HG02571 (cell line): ENCODE measurements around the gene PRSS33.

ENCODE experiments used
- ATAC-seq: cut with Tn5 transposase; IDR thresholded peaks from one replicate; pipeline ENCODE4 v1.9.1; 2021; ENCODE audit warnings: mild to moderate bottlenecking, moderate library complexity; ENCODE audit not compliant: unreplicated experiment

The PRSS33 gene

DNA sequence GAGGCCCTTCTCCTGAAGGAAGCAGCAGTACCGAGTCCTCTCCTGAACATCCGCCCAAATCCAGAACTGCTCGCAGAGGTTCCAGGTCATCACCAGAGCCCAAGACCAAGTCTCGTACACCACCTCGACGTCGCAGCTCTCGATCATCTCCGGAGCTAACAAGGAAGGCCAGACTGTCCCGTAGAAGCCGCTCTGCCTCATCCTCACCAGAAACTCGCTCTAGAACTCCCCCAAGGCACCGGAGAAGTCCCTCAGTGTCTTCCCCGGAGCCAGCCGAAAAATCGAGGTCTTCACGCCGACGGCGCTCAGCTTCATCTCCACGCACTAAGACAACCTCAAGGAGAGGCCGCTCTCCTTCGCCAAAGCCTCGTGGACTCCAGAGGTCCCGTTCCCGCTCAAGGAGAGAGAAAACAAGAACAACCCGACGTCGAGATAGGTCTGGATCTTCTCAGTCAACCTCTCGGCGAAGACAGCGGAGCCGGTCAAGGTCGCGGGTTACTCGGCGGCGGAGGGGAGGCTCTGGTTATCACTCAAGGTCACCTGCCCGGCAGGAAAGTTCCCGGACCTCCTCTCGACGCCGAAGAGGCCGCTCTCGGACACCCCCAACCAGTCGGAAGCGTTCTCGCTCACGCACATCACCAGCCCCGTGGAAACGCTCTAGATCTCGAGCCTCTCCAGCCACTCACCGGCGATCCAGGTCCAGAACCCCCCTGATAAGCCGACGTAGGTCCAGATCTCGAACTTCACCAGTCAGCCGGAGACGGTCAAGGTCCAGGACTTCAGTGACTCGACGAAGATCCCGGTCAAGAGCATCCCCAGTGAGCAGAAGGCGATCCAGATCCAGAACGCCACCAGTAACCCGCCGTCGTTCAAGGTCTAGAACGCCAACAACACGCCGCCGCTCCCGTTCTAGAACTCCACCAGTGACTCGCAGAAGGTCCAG, 21.6 kb downstream of the PRSS33 start:
- ATAC-seq = no peak

DNA sequence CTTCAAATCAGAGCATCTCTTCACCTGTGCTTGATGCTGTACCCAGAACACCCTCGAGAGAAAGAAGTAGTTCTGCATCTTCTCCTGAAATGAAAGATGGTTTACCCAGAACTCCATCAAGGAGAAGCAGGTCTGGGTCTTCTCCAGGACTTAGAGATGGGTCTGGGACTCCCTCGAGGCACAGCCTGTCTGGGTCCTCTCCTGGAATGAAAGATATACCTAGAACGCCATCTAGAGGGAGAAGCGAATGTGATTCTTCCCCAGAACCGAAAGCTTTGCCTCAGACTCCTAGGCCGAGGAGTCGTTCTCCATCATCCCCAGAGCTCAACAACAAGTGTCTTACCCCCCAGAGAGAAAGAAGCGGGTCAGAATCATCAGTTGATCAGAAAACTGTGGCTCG, 22.6 kb downstream of the PRSS33 start:
- no peak for ATAC-seq

DNA sequence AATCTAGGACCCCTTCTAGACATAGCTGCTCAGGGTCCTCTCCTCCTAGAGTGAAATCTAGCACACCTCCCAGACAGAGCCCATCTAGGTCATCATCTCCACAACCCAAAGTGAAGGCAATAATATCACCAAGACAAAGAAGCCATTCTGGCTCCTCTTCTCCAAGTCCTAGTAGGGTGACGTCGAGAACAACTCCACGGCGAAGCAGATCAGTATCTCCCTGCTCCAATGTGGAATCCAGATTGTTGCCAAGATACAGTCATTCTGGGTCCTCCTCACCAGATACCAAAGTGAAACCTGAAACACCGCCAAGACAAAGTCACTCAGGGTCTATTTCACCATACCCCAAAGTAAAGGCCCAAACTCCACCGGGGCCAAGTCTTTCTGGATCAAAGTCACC, 24.2 kb downstream of the PRSS33 start:
- no peak for ATAC-seq

DNA sequence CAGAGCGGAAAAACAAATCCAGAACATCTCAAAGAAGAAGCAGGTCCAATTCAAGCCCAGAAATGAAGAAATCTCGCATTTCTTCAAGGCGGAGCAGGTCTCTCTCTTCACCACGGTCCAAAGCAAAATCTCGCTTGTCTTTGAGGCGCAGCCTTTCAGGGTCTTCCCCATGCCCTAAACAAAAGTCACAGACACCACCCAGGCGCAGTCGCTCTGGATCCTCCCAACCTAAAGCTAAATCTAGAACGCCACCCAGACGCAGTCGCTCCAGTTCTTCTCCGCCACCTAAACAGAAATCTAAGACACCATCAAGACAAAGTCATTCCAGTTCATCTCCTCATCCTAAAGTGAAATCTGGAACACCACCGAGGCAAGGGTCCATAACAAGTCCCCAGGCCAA, 24.6 kb downstream of the PRSS33 start:
- ATAC-seq = no peak

DNA sequence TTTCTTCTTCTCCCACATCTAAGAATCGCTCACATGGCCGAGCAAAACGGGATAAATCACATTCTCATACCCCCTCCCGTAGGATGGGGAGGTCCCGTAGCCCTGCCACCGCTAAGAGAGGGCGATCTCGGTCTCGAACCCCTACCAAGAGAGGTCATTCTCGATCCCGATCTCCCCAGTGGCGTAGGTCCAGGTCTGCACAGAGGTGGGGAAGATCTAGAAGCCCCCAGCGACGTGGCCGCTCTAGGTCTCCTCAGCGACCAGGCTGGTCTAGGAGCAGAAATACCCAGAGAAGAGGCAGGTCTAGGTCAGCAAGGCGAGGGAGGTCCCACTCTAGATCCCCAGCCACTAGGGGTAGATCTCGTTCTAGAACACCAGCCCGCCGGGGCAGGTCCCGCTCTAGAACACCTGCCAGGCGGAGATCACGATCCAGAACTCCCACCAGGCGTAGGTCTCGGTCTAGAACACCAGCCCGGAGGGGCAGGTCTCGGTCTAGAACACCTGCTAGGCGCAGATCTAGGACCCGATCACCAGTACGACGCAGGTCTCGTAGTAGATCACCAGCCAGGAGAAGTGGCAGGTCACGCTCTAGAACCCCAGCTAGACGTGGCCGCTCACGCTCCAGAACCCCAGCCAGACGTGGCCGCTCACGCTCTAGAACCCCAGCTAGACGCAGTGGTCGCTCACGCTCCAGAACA, 25.3 kb downstream of the PRSS33 start:
- no peak for ATAC-seq

DNA sequence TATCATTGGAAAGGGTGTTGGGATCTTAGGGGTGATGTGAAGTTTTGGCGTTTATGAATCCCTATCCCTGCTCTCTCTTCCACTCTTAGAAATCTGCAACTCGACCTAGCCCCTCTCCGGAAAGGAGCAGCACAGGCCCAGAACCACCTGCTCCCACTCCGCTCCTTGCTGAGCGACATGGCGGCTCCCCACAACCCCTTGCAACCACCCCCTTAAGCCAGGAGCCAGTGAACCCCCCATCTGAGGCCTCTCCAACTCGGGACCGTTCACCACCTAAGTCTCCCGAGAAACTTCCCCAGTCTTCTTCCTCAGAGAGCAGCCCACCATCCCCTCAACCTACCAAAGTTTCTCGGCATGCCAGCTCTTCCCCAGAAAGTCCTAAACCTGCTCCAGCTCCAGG, 25.9 kb downstream of the PRSS33 start:
- no peak for ATAC-seq

DNA sequence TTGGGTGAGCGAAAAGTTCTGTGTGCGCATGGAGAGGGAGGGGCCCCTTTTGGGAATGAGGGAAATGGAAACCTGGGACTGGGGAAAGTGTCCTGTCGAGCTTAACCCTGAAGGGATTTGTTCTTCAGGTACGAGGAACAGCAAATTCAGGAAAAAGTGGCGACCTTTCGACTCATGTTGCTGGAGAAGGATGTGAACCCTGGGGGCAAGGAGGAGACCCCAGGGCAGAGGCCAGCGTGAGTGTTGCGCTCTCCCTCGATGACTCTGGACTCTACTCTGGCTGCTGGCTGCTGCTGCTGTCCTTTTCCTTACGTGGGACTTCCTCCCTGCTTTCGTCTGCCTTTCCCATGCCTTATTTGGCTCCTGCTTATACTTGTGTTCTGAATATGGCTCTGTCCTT, 30.0 kb downstream of the PRSS33 start:
- no peak for ATAC-seq

DNA sequence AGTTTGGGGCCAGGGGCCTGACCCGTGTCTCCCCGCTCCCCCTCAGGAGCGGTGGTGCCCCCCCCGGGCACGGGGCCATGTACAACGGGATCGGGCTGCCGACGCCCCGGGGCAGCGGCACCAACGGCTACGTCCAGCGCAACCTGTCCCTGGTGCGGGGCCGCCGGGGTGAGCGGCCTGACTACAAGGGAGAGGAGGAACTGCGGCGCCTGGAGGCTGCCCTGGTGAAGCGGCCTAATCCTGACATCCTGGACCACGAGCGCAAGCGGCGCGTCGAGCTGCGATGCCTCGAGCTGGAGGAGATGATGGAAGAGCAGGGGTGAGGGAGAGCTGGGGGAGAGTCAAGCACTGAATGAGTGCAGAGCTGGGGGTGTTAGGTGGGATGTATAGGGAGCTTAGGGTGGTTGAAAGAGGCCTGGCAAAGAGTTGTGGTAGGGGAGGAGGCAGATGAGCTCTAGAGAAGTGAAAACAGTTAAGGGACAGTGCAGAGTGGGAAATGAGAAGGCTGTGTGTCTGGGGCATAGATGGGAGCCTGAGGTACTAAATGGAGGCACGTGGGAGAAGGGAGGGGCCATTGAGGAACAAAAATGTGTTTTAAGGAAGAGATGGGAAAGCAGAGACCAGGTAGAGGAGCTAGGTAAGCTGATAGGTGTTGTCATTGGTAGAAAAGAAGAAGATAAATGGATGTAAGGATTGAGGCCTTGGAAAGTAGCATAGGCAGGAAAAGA, 30.9 kb downstream of the PRSS33 start:
- no peak for ATAC-seq

DNA sequence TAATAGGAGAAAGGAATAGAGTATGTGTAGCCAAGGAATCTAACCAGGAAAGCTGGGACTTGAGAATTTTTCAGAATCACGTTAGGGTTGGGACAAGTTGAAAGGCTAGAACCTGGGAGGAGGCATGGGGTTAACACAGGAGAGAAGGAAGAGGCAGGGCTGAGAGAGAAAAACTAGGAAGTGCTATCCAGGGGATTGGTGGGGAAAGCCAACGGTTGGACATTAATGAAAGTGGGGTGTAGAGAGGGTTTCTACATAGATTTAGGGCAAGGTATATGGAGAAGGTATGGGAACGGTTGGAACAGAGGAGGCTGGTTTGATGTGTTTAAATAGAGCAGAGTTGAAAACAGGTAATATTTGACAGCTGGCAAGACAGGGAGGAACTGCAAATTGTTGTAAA, 32.2 kb downstream of the PRSS33 start:
- ATAC-seq = no peak

DNA sequence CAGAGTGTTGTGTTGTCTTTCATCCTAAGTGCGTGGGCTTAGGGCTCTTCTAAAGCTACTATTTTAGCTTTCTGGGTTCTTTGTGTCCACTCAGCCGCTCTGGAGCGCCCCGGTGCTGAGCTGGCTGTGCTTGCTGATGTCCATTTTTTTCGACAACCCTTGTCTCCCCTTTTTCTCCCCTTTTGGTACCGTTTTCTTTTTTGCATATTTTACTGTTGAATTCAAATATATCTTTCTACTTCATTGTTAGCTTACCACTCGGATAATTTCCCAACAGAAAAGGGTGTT, 33.7 kb downstream of the PRSS33 start:
- ATAC-seq = no peak

DNA sequence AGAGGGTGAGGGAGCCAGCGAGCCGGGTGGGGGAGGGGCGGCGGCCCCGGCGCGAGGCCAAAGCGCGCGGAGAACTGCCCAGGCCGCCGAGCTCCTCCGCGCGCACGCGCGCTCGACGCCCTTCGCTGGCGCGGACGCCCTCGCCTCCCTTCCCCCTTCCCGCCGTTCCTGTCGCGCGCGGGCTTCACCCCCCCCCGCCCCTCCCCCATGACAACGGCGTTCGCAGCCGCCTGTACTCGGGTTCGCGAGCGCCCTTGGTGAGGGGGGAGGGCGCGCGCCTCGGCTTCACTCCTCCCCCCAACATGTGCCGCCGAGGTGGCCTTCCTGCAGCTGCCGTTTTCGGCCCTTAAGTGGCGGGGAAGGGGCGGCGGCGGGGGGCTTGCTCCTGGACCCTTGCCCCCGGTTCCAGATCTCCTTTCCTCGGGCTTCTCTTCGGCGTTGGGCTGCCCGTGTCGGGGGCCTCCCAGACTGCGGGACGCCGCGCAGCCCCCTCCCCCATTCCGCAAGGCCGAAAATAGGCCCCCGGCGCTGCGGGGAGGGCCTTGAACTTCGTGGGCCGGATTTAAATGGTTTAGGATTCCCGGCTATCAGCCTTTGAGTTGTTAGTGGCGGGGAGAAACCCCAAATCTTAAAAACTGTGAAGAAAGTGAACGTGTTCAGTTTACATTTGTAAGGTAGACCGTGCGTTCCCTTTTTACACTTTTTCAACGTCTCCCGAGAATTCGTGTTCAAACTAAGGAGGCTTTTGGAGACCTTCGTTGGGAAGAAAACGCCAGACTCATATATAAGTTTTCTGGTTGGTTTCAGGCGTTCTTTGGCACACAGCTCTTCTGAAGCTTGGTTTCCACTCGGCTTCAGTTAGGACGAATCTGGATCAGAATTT, 34.3 kb downstream of the PRSS33 start:
- ATAC-seq = peak; percentile 47

DNA sequence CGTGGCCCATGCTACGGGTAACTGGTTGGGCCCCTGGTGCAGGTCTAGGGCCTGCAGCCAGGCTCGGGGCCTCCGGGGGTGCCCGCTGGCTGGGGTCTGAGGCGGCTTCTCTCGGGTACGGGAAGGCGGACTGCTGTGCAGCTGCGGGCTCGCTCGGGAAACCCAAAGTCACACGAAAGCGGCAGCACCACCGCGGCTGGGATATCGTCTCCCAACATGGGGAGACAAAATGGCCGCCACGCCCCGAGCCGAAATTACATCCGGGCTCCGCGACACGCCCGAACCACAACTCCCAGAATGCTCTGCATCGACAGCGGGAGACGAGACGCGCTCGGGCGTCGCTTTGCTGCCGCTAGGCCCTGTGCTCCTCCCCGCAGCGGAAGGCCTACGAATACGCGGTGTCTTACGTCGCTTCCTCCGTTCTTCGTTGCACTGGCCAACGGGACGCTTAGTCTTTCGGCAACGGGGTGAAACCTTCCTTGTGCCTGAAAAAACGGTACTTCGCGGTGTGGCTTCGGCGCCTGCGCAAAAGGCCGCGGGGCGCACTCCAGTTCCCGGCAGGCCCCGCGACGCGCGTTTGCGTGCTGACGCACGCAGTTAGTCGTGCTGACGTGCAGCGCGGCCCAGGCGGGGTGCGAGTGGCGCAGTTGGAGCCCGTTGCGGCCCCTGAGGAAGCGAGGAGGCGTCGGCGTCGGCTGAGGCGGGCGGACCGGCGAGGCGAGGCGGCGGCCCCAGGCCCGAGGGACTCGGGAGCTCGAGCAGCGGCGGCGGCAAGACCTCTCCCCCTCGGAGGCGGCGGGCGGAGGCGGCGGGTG, 35.1 kb downstream of the PRSS33 start, which contains the start of gene SRRM2:
Gene SRRM2 (plus strand): TSS at position 604 of the 815 bp plus-strand sequence. CDS start 3,727 bp downstream, outside the sequence.
- ATAC-seq = peak; percentile 72

DNA sequence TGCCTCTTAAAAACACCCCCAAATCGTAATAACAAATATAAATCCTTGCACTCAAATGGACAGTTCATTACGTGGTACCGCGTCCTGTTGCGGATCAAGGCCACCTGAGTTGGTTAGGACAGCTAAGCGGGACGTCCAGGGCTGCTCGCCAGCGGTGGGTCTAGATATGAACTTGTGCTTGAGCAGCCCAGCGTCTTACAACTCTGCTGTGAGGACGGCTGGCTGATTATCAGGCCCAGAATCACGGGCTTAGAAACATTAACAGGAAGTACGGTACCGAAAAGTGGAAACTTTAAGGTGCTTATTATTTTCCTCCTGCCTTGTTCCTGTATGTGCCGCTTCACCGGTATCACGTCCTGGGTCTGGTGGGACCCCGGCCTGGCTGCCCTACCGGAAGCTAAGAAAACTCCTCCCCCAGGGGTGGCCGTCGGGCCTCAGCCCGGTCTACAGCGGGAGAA, 35.8 kb downstream of the PRSS33 start:
- ATAC-seq = no peak

DNA sequence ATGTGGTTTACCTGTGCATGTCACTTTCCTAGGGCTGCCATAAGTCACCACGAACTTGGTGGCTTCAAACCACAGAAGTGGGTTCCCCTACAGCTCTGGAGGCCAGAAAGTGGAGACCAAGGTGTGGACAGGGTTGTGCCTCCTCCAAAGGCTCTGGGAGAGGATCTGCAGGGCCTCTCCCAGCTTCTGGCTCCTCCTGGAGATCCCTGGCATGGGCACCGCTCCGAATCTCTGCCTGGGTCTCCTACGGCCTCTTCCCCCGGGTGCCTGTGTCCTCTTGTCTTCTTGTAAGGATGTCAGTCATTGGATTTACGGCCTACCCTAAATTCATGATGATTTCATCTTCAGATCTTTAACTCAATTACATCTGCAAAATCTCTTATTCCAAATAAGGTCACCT, 37.4 kb downstream of the PRSS33 start:
- ATAC-seq = no peak

DNA sequence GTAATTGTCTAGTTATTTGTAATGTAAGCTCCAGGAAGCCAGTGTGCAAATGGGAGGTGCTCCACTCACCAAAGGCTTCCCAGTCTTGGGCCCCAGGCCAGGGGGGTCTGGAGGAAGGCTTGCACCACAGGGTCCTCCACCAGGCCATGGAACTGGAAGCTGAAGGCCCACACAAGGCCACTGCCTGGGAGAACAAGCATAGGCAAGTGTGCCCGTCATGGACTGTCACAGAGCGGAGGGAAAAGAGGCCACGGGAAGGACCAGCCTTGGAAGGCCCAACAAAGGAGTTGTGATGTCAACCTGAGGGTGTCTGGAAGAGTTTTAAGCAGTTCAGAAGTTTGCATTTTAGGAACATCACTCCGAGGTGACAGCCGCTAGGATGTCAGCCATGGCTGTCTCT, 37.9 kb downstream of the PRSS33 start:
- no peak for ATAC-seq

DNA sequence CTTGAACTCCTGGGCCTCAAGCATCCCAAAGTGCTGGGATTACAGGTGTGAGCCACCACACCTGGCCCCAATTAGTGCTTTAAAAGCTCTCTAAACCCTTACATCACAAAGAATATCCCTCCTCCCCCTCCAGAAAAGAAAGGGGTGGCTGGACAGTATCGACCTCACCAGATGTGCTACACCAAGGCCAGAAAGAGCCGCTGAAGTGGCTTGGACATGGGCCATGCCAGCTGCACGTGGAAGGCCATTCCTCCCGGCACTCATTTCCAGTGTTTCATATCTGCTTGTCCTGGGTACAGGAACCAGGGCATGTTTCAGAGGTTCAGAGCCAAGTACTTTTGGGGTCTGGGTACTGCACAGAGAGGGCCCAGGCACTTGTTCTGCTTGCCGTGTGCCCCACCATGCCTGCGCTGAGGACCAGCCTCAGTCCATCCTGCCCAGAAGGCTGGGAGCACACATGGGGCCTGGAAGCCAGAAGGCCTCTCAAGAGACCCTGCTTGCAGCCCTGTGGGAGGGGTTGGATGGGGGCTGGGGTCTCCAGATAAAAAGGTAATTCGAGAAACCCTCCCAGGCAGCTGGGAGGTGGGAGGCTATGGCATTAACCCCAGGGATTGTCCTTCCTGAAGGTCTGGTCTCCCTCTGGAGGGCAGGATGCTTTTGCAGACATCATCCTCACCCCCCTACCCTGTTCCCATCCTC, 38.5 kb downstream of the PRSS33 start:
- no peak for ATAC-seq

DNA sequence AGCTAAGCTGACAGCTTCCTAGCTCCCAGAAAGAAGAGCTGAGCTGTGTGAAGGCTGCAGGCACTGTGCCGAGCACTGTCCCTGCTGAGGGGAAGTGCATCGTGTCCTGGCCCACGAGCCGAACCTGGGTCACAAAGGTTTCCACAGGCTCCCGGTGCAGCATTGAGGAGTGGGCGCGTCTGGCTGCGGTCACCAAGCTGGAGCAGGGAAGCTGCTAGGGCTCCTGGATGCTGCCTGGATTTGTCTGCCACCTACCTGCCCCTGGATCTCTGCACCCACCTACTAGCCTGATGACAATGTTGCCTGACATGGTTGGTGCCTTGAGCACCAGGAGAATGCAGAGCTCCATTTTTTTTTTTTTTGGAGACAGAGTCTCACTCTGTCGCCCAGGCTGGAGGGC, 41.4 kb downstream of the PRSS33 start:
- no peak for ATAC-seq

DNA sequence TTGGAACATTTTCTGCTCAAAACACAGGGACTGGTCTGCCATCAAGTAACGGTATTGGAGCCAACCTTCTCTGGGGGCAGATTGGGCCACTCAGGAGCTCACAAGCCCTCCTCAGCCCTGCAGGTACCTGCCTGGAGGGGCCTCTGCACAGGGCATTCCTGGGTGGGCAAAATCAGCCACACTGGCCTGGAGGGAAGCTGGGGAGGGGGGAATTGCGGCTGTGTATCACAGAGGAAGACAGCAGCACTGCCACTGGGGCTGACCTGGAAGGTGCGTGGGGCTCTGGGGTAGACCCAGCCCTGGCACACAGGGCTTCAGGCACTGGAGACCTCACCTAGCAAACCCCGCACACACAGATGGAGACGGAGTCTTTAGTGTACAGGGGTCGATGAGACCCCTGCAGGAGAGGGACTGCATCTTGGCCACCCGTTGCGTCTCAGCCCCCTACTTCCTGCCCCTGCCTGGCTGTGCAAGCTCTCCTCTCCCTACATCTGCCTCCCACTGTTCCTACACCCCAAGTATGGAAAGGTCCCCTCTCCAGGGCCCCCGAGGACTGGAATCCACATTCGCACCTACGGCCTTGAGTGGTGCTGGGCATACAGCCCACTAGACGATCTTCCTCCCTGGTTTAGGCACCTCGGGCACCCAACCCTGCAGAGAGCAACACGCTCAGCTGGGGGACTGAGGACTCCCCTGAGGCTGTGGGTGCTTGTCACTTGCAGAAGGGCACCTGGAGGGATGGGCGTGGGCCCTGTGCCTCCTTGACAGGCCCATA, 42.1 kb downstream of the PRSS33 start:
- ATAC-seq = no peak
